Choroid plexus epithelial cell (primary cell): Measurements from ENCODE around the gene TEX47.
A peak's percentile ranks its signal among the peaks of the same experiment; 100 is the strongest.

Experiments used
- DNase-seq: peaks from one replicate; pipeline ENCODE4 v3.0.0-alpha.2; 2010; ENCODE audit warnings: low read depth
- H3K4me3 ChIP-seq: 2 replicates; pipeline ENCODE4 v1.5.1; 2011; ENCODE audit warnings: low read depth, mild to moderate bottlenecking, control low read depth, low read length, moderate library complexity
- TF ChIP-seq, protein P1 (sequence below): conservative IDR thresholded peaks from 2 replicates; pipeline ENCODE4 v1.5.1; 2011; ENCODE audit warnings: low read depth, mild to moderate bottlenecking, control low read depth, inconsistent platforms, low read length, moderate library complexity

The TEX47 gene

GRCh38 chr7:88795553-88795952 lies at the start of gene TEX47:
TEX47 (minus strand) TSS chr7:88795737; CDS start chr7:88794942, 795 bp downstream.
- no peak for DNase-seq
- TF ChIP-seq, protein P1, sequence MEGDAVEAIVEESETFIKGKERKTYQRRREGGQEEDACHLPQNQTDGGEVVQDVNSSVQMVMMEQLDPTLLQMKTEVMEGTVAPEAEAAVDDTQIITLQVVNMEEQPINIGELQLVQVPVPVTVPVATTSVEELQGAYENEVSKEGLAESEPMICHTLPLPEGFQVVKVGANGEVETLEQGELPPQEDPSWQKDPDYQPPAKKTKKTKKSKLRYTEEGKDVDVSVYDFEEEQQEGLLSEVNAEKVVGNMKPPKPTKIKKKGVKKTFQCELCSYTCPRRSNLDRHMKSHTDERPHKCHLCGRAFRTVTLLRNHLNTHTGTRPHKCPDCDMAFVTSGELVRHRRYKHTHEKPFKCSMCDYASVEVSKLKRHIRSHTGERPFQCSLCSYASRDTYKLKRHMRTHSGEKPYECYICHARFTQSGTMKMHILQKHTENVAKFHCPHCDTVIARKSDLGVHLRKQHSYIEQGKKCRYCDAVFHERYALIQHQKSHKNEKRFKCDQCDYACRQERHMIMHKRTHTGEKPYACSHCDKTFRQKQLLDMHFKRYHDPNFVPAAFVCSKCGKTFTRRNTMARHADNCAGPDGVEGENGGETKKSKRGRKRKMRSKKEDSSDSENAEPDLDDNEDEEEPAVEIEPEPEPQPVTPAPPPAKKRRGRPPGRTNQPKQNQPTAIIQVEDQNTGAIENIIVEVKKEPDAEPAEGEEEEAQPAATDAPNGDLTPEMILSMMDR, result no peak
- no peak within 1 kb of the TSS for H3K4me3 ChIP-seq

DNA sequence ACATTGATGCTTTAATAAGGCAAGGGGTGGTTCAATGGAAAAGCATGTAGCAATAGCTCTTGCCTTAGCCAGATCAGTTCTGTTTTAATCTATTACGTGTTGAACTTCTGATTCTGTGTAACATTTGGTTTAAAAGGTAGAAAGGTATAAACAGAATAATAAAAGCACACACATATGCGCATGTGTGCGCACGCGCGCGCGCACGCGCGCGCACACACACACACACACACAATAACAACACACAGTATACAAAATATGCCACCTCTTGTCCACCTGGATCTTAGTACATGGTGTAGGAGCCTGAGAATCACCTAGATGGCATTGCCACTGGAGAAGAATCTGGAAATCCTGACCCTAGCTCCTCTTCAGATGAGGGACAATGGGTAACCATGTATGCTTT lies 49.6 kb upstream of the TEX47 start:
- H3K4me3 ChIP-seq, result no peak overlapping the region
- TF ChIP-seq, protein P1, result no peak
- DNase-seq, result no peak

- no peak for DNase-seq
- H3K4me3 ChIP-seq, result no peak overlapping the region
- TF ChIP-seq, protein P1, result no peak
Observed at GRCh38 chr7:88842201-88842600, 46.7 kb upstream of the TEX47 start.

DNA sequence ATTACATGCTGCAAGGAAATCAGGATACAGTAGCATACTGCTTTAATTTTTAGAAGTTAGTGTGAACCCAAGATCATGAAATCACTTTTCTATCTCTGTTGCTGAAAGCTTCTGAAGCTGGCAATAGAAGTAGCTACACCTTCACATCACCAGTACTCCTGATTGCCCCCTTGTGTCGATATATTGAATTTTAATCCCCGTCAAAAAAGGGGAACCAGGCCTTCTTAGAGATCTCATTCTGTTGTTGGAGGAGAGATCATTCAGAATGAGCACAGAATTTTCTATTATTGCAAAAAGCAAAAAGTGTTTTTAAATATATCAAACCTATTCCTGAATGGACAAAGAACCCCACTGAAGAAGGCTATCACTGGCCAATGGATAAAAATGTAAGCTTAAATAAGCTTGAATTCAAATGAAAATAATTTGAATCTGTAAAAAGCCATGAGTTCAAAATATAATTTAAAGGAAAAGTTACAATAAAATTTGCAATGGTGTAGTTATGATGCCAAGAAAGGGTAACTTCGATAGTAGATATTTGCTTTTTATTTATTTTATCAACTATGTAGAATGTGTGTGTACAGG lies 39.7 kb upstream of the TEX47 start:
- DNase-seq, result peak; percentile 39

GRCh38 chr7:88826222-88826621 lies 30.7 kb upstream of the TEX47 start:
- H3K4me3 ChIP-seq, result no peak overlapping the region
- TF ChIP-seq, protein P1, result no peak
- DNase-seq, result no peak

More for the DNA sequence above, 39.7 kb upstream of the TEX47 start:
- H3K4me3 ChIP-seq, result no peak overlapping the region
- TF ChIP-seq, protein P1, result peak; percentile 48

- TF ChIP-seq, protein P1, result no peak
- DNase-seq, result no peak
- no peak overlapping the region for H3K4me3 ChIP-seq
Observed at GRCh38 chr7:88818552-88818951, 23.0 kb upstream of the TEX47 start.

DNA sequence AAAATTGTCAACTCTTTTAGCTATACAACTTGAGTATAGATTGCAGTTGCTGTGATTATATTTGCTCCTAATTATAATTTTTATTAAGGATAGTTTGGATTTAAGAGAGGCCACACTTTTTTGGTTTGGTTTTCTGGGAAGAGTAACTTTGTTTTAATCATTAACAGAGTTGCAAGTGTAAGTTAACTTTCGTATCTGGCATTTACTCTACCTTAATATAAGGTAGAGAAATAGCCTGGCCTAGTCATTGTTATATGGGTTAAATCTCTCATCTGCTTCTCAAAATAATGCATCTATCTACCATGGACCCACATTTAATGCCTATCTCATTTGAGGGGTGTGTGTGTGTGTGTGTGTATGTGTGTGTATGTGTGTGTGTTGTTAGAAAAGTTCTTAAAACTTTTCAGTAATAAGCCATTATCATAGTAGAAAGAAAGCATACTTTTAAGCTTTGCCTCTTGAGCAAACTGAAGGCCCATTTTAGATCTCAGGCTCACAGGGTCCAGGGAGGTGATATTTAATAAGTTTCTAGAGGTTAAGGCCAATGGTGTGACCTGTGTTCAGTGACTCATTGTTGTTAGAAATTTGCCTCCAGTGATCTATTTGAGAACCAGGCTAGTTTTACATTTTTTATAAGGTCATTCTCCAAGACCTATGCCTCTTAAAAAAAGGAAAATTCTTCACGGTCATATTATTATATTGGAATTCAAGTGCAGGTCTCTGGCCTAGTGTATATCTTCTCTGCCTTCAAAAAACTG lies 10.9 kb upstream of the TEX47 start:
- no peak overlapping the region for H3K4me3 ChIP-seq
- no peak for DNase-seq
- TF ChIP-seq, protein P1, result no peak
